ENCODE measurements around the gene GLI3.

GLI3 gene

GRCh38 chr7:42006801-42007513 lies 230.1 kb downstream of the GLI3 start:
- Histone ChIP-seq H4K20me1 (ENCODE audit: insufficient read depth, low read length, poor library complexity, severe bottlenecking) (no peaks in the 10 kb centered on the region), H3K4me1 (ENCODE audit: insufficient read depth, low read length, poor library complexity, severe bottlenecking) (no peaks in the 10 kb centered on the region), H3K9me3 (ENCODE audit: insufficient read depth, low read depth, low read length) (no peaks in the 10 kb centered on the region), H3K9ac (ENCODE audit: low read depth, low read length, poor library complexity, severe bottlenecking) (no peak overlapping the region), H3K79me2 (ENCODE audit: insufficient read depth, low read length) (no peaks in the 10 kb centered on the region), H2AFZ (ENCODE audit: low read length) (no peak overlapping the region), H3K9me2 (replicated peaks; ENCODE audit: low read depth, low read length) (no peaks in the 10 kb centered on the region), H3K36me3 (ENCODE audit: insufficient read depth, low read length) (no peaks in the 10 kb centered on the region), H3K4me3 (ENCODE audit: low read length, poor library complexity, severe bottlenecking) (no peak overlapping the region), H3K4me2 (ENCODE audit: low read depth, low read length, poor library complexity, severe bottlenecking) (no peak overlapping the region), H3K27me3 (ENCODE audit: insufficient read depth, low read length, poor library complexity, severe bottlenecking) (no peaks in the 10 kb centered on the region), H3F3A (ENCODE audit: low read depth) (no peaks in the 10 kb centered on the region)
- TF ChIP-seq CTCF (conservative IDR thresholded peaks at IDR 0.05; ENCODE audit: low read length) (no peak), EZH2phosphoT487 (IDR thresholded peaks at IDR 0.05; ENCODE audit: borderline replicate concordance) (no peak)

GRCh38 chr7:42002654-42003053 lies 234.4 kb downstream of the GLI3 start:
- no peaks in the 10 kb centered on the region for H4K20me1 ChIP-seq (ENCODE audit: insufficient read depth, low read length, poor library complexity, severe bottlenecking)
- TF ChIP-seq EZH2phosphoT487 (IDR thresholded peaks at IDR 0.05; ENCODE audit: borderline replicate concordance) (no peak), CTCF (conservative IDR thresholded peaks at IDR 0.05; ENCODE audit: low read length) (no peak)
- no peaks in the 10 kb centered on the region for H3K36me3 ChIP-seq (ENCODE audit: insufficient read depth, low read length)
- H3K27me3 ChIP-seq (ENCODE audit: insufficient read depth, low read length, poor library complexity, severe bottlenecking), result no peaks in the 10 kb centered on the region
- H3K4me1 ChIP-seq (ENCODE audit: insufficient read depth, low read length, poor library complexity, severe bottlenecking), result no peaks in the 10 kb centered on the region
- H3K9me3 ChIP-seq (ENCODE audit: insufficient read depth, low read depth, low read length), result no peaks in the 10 kb centered on the region
- H3K9ac ChIP-seq (ENCODE audit: low read depth, low read length, poor library complexity, severe bottlenecking), result no peak overlapping the region
- H3K4me3 ChIP-seq (ENCODE audit: low read length, poor library complexity, severe bottlenecking), result no peak overlapping the region
- H3K4me2 ChIP-seq (ENCODE audit: low read depth, low read length, poor library complexity, severe bottlenecking), result no peak overlapping the region
- no peaks in the 10 kb centered on the region for H3K79me2 ChIP-seq (ENCODE audit: insufficient read depth, low read length)
- no peaks in the 10 kb centered on the region for H3K9me2 ChIP-seq (replicated peaks; ENCODE audit: low read depth, low read length)
- no peak overlapping the region for H2AFZ ChIP-seq (ENCODE audit: low read length)
- H3F3A ChIP-seq (ENCODE audit: low read depth), result no peaks in the 10 kb centered on the region

GRCh38 chr7:41999736-42000283 lies 237.2 kb downstream of the GLI3 start:
- H3K4me1 ChIP-seq (ENCODE audit: insufficient read depth, low read length, poor library complexity, severe bottlenecking), result no peaks in the 10 kb centered on the region
- H3K9me3 ChIP-seq (ENCODE audit: insufficient read depth, low read depth, low read length), result no peaks in the 10 kb centered on the region
- no peaks in the 10 kb centered on the region for H3K36me3 ChIP-seq (ENCODE audit: insufficient read depth, low read length)
- H3K9ac ChIP-seq (ENCODE audit: low read depth, low read length, poor library complexity, severe bottlenecking), result no peak overlapping the region
- H3K4me2 ChIP-seq (ENCODE audit: low read depth, low read length, poor library complexity, severe bottlenecking), result no peak overlapping the region
- H3F3A ChIP-seq (ENCODE audit: low read depth), result no peaks in the 10 kb centered on the region
- H3K9me2 ChIP-seq (replicated peaks; ENCODE audit: low read depth, low read length), result no peaks in the 10 kb centered on the region
- no peaks in the 10 kb centered on the region for H3K27me3 ChIP-seq (ENCODE audit: insufficient read depth, low read length, poor library complexity, severe bottlenecking)
- H3K79me2 ChIP-seq (ENCODE audit: insufficient read depth, low read length), result no peaks in the 10 kb centered on the region
- H4K20me1 ChIP-seq (ENCODE audit: insufficient read depth, low read length, poor library complexity, severe bottlenecking), result no peaks in the 10 kb centered on the region
- H3K4me3 ChIP-seq (ENCODE audit: low read length, poor library complexity, severe bottlenecking), result no peak overlapping the region
- no peak overlapping the region for H2AFZ ChIP-seq (ENCODE audit: low read length)
- TF ChIP-seq EZH2phosphoT487 (IDR thresholded peaks at IDR 0.05; ENCODE audit: borderline replicate concordance) (no peak), CTCF (conservative IDR thresholded peaks at IDR 0.05; ENCODE audit: low read length) (no peak)

Measured in Loucy (cell line).